Measurements from ENCODE around the gene FRMPD2.
A peak's percentile ranks its signal among the peaks of the same experiment; 100 is the strongest.
"Not testable (repeated sequence)": the region's sequence is repeated elsewhere in the genome, so short reads cannot be mapped to it uniquely, and the experiment has no call there.

The FRMPD2 gene

GRCh38 chr10:48140949-48141348 is 133.5 kb downstream of the FRMPD2 start:
- not testable (repeated sequence) for H3K27ac ChIP-seq (ENCODE audit: low read length)

DNA sequence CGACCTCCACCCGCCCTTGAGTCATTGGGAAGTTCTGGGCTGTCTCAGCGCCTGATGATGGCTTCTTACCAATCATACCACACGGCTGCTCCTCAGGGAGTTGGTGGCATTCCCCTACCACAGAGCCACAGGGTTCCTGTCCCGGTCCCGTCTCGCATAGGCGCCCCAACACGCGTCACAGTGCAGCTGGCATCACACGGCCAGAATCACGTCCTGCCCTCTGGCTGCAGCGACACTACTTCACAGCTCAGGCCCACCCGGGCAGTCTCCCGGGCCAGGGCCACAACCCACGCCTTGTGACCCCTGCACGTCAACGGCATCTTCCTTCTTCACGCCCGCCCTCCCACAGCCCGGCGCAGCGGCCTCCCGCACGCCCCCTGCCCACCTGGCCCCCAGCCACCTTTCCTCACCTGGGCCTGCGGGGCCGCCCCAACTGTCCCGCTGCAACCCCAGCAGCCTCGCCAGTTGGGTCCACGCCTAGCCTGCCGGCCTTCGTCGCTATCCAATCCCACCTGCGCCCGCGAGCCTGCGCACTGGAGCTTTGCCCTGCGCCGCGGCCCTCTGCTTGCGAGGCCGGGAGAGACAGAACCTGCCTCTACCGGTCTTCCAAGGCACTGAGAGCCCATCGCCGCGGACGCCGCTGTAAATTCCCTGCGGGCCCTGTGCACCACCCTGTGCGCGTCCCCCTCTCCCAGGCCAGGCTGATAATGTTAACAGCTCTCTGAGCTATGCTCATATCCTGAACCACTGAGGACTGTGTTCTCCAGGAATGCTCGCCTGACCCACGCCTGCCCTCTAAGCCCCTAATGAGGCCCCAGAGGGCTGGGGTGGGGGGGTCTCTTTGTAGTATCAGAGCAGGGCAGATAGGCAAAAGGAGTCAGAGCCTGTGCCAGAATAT is 134.3 kb downstream of the FRMPD2 start:
- H3K36me3 ChIP-seq (ENCODE audit: insufficient read depth, low read length); H3K79me2 ChIP-seq (ENCODE audit: insufficient read depth, low read length); H4K20me1 ChIP-seq (ENCODE audit: insufficient read depth, low read length); H3K4me3 ChIP-seq (ENCODE audit: low read depth in 1 of 2, low read length in 2 of 2); H3K27ac ChIP-seq (ENCODE audit: low read length); ATAC-seq (ENCODE audit: insufficient read depth, low read depth); H3K4me1 ChIP-seq (ENCODE audit: insufficient read depth, low read length); H3K9me3 ChIP-seq (ENCODE audit: insufficient read depth, low read length, severe bottlenecking); DNase-seq; H2AFZ ChIP-seq (ENCODE audit: low read depth, low read length); H3K27me3 ChIP-seq (ENCODE audit: insufficient read depth, low read length, poor library complexity); H3K9ac ChIP-seq (ENCODE audit: low read depth, low read length); H3K4me2 ChIP-seq (ENCODE audit: insufficient read depth, low read length): not testable (repeated sequence)

More at GRCh38 chr10:48140949-48141348, 133.5 kb downstream of the FRMPD2 start:
- not testable (repeated sequence) for H3K36me3 ChIP-seq (ENCODE audit: insufficient read depth, low read length); H2AFZ ChIP-seq (ENCODE audit: low read depth, low read length); H4K20me1 ChIP-seq (ENCODE audit: insufficient read depth, low read length); H3K9me3 ChIP-seq (ENCODE audit: insufficient read depth, low read length, severe bottlenecking); H3K4me1 ChIP-seq (ENCODE audit: insufficient read depth, low read length); ATAC-seq (ENCODE audit: insufficient read depth, low read depth); H3K79me2 ChIP-seq (ENCODE audit: insufficient read depth, low read length); H3K4me3 ChIP-seq (ENCODE audit: low read depth in 1 of 2, low read length in 2 of 2); H3K27me3 ChIP-seq (ENCODE audit: insufficient read depth, low read length, poor library complexity); DNase-seq; H3K4me2 ChIP-seq (ENCODE audit: insufficient read depth, low read length); H3K9ac ChIP-seq (ENCODE audit: low read depth, low read length)

- H3K4me2 ChIP-seq (ENCODE audit: insufficient read depth, low read length); H3K4me3 ChIP-seq (ENCODE audit: low read depth in 1 of 2, low read length in 2 of 2); H3K4me1 ChIP-seq (ENCODE audit: insufficient read depth, low read length); H3K9me3 ChIP-seq (ENCODE audit: insufficient read depth, low read length, severe bottlenecking); ATAC-seq (ENCODE audit: insufficient read depth, low read depth); H3K27me3 ChIP-seq (ENCODE audit: insufficient read depth, low read length, poor library complexity); DNase-seq; H2AFZ ChIP-seq (ENCODE audit: low read depth, low read length); H3K9ac ChIP-seq (ENCODE audit: low read depth, low read length); H4K20me1 ChIP-seq (ENCODE audit: insufficient read depth, low read length); H3K36me3 ChIP-seq (ENCODE audit: insufficient read depth, low read length); H3K79me2 ChIP-seq (ENCODE audit: insufficient read depth, low read length); H3K27ac ChIP-seq (ENCODE audit: low read length): not testable (repeated sequence)
Observed at GRCh38 chr10:48128954-48129353, 145.5 kb downstream of the FRMPD2 start.

DNA sequence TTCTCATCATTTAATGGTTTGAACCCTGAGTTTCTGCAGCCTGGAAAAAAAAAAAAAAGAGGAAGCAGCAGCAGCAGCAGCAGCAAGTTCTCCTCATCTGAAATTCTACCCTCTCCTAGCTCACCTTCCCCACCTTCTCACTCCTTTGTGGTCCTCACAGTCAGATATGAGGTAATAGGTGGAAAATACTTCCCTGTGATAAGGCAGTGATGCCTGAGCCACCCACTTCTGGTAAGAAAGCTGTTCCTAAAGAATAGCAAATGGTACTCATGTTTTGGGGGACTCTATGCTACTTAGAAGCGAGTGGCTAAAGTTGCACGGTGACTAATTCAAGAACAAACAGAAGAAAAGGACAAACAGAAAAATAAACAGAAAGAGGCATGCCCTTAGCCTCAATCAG is 148.2 kb downstream of the FRMPD2 start:
- not testable (repeated sequence) for H3K9me3 ChIP-seq (ENCODE audit: insufficient read depth, low read length, severe bottlenecking); H3K4me2 ChIP-seq (ENCODE audit: insufficient read depth, low read length); H3K9ac ChIP-seq (ENCODE audit: low read depth, low read length); H3K27me3 ChIP-seq (ENCODE audit: insufficient read depth, low read length, poor library complexity); H3K4me3 ChIP-seq (ENCODE audit: low read depth in 1 of 2, low read length in 2 of 2); H3K27ac ChIP-seq (ENCODE audit: low read length); ATAC-seq (ENCODE audit: insufficient read depth, low read depth); H3K4me1 ChIP-seq (ENCODE audit: insufficient read depth, low read length); H4K20me1 ChIP-seq (ENCODE audit: insufficient read depth, low read length); DNase-seq; H3K36me3 ChIP-seq (ENCODE audit: insufficient read depth, low read length); H3K79me2 ChIP-seq (ENCODE audit: insufficient read depth, low read length); H2AFZ ChIP-seq (ENCODE audit: low read depth, low read length)

GRCh38 chr10:48125631-48126030 is 148.9 kb downstream of the FRMPD2 start:
- not testable (repeated sequence) for H3K4me2 ChIP-seq (ENCODE audit: insufficient read depth, low read length); H3K4me3 ChIP-seq (ENCODE audit: low read depth in 1 of 2, low read length in 2 of 2); DNase-seq; H3K9ac ChIP-seq (ENCODE audit: low read depth, low read length); H3K9me3 ChIP-seq (ENCODE audit: insufficient read depth, low read length, severe bottlenecking); H3K4me1 ChIP-seq (ENCODE audit: insufficient read depth, low read length); H2AFZ ChIP-seq (ENCODE audit: low read depth, low read length); H3K79me2 ChIP-seq (ENCODE audit: insufficient read depth, low read length); H3K27ac ChIP-seq (ENCODE audit: low read length); H4K20me1 ChIP-seq (ENCODE audit: insufficient read depth, low read length); H3K27me3 ChIP-seq (ENCODE audit: insufficient read depth, low read length, poor library complexity); H3K36me3 ChIP-seq (ENCODE audit: insufficient read depth, low read length)
- peak; percentile 45; the same call in 1 of the 3 replicates for ATAC-seq (ENCODE audit: insufficient read depth, low read depth)

DNA sequence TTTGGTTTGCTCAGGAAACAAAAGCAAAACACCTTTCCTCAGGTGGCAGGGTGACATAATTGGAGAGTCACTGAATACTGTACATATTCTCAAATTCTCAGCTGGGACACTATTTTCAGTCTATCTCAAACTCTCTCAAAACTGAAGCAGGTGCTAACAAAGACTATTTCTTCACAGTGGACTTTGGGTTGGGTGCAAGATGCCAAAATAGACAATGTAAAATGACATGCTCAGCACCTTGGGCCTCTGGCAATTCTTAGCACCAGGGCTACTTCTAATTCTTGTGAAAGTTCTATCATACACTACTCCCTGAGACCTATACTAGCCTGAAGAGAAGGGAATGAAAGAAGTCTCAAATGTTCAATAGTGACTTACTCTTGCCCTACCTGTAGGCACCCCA is 151.9 kb downstream of the FRMPD2 start:
- H3K4me1 ChIP-seq (ENCODE audit: insufficient read depth, low read length); H3K27ac ChIP-seq (ENCODE audit: low read length); H2AFZ ChIP-seq (ENCODE audit: low read depth, low read length); H3K36me3 ChIP-seq (ENCODE audit: insufficient read depth, low read length); H4K20me1 ChIP-seq (ENCODE audit: insufficient read depth, low read length); DNase-seq; H3K9me3 ChIP-seq (ENCODE audit: insufficient read depth, low read length, severe bottlenecking); H3K4me3 ChIP-seq (ENCODE audit: low read depth in 1 of 2, low read length in 2 of 2); H3K27me3 ChIP-seq (ENCODE audit: insufficient read depth, low read length, poor library complexity); H3K4me2 ChIP-seq (ENCODE audit: insufficient read depth, low read length); ATAC-seq (ENCODE audit: insufficient read depth, low read depth); H3K79me2 ChIP-seq (ENCODE audit: insufficient read depth, low read length); H3K9ac ChIP-seq (ENCODE audit: low read depth, low read length): not testable (repeated sequence)

DNA sequence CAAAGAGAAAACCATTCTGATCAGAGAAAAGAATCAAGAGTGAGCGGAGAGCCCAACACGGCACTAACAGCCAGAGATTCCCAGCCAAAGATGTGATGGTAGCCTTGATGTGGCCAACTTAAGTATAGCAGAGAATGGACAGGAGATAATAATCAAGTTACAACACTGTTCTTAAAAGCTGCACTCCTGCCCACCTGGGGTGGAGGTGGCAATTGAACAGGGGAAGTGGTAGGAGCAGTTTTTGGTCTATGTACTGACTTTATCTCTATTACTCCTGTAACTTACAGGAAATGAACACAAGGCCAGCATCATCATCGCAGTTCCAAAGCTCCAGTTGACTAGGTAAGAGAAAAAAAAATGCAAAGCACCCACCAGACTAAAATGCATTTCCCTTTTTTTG is 164.2 kb downstream of the FRMPD2 start:
- not testable (repeated sequence) for H3K36me3 ChIP-seq (ENCODE audit: insufficient read depth, low read length); DNase-seq; H3K4me3 ChIP-seq (ENCODE audit: low read depth in 1 of 2, low read length in 2 of 2); H3K4me1 ChIP-seq (ENCODE audit: insufficient read depth, low read length); H3K9me3 ChIP-seq (ENCODE audit: insufficient read depth, low read length, severe bottlenecking); H3K27me3 ChIP-seq (ENCODE audit: insufficient read depth, low read length, poor library complexity); H3K27ac ChIP-seq (ENCODE audit: low read length); H3K4me2 ChIP-seq (ENCODE audit: insufficient read depth, low read length); H3K9ac ChIP-seq (ENCODE audit: low read depth, low read length); H2AFZ ChIP-seq (ENCODE audit: low read depth, low read length); H4K20me1 ChIP-seq (ENCODE audit: insufficient read depth, low read length); H3K79me2 ChIP-seq (ENCODE audit: insufficient read depth, low read length)
- peak; percentile 93 for ATAC-seq (ENCODE audit: insufficient read depth, low read depth)

Measured in DND-41 (cell line).